Measurements from ENCODE around the gene RHD. TPM values are rescaled to one million over a fixed set of nuclear protein-coding genes. Genes with fewer than 3 reads are reported as not detected.
"Not testable (repeated sequence)": the region's sequence is repeated elsewhere in the genome, so short reads cannot be mapped to it uniquely, and the experiment has no call there.

RHD gene
- total RNA-seq, 1 experiment from 2014 or later: 1.3 TPM

DNA sequence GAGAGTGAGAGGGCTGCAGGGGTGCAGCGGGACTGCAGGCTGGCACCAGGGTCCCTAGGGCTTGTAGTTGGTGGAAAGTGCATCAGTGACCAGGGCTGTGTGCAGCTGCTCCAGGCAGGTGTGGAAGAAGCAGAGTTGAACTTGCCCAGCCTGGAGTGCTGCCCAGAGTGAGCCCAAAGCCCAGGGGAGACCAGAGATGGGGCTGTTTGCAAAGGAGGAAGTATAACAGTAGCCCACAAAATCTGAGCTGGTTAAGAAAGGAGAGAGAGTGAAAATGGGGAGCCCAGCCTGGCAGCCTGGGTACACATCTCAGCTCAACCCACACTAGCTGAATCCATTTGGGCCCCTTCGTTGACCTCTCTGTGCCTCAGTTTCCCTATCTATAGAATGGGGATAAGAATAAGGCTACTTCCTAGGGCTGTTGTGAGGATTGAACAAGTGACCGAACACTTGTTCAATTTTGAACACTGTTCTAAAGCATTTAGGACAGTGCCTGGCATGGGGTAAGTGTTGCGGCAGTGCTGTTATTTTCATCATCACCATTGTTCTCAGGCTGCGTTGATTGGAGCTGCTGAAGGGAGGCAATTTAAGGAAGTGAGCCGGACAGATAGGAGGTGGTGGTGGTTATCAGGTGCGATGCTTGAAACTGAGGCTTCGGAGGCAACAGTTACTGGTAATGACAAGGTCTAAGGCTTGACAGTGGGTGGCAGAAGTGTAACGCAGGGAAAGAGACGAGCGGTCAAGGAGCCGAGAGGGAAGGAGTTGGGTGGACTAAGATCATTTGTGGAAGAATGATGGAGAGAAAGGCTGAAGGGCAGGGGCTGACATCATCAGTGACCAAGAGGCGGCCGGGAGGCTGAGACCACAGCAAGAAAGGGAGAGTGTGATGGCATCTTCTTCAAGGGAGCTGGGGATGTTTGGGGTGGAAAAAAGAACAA lies 22.8 kb downstream of the RHD start:
- H2AFZ ChIP-seq (ENCODE audit: low read length); H2BK20ac ChIP-seq (ENCODE audit: low read depth, low read length, poor library complexity, severe bottlenecking); H3K79me2 ChIP-seq (ENCODE audit: insufficient read depth, low read length); H3K56ac ChIP-seq (ENCODE audit: insufficient read length, low read depth, low read length); H3K4me2 ChIP-seq (ENCODE audit: insufficient read depth, insufficient read length, low read length); H3K4me1 Mint-ChIP-seq; H4K8ac ChIP-seq (replicated peaks; ENCODE audit: insufficient read length, low read depth, low read length); H3K79me1 ChIP-seq (ENCODE audit: insufficient read depth, low read depth, low read length, poor library complexity, severe bottlenecking); DNase-seq; H3K27ac ChIP-seq (ENCODE audit: insufficient read length, low read depth, low read length); H3K4ac ChIP-seq (ENCODE audit: low read depth, low read length); H2AK5ac ChIP-seq (ENCODE audit: insufficient read length, low read length); H3K23me2 ChIP-seq (ENCODE audit: insufficient read length, low read depth, low read length, poor library complexity, severe bottlenecking); H3K9me3 Mint-ChIP-seq; H4K5ac ChIP-seq (ENCODE audit: insufficient read length, low read depth, low read length); H3K27ac Mint-ChIP-seq; H3K36me3 Mint-ChIP-seq (ENCODE audit: insufficient read depth in 1 of 3, low read depth in 3 of 3); H2BK5ac ChIP-seq (ENCODE audit: insufficient read length, low read length); H4K91ac ChIP-seq (ENCODE audit: insufficient read length, low read depth, low read length); H2BK120ac ChIP-seq (ENCODE audit: low read depth, low read length, poor library complexity, severe bottlenecking); H3K27me3 Mint-ChIP-seq (ENCODE audit: low read depth); H3K4me1 ChIP-seq (ENCODE audit: insufficient read depth, low read length); H3K14ac ChIP-seq (ENCODE audit: insufficient read depth, low read length); H3K18ac ChIP-seq (ENCODE audit: insufficient read length, low read depth, low read length); H3K9ac ChIP-seq (ENCODE audit: extremely low read depth, insufficient read length, low read length); H2BK12ac ChIP-seq (ENCODE audit: insufficient read length, low read depth, low read length); H2BK15ac ChIP-seq (ENCODE audit: low read depth, low read length); H3T11ph ChIP-seq (ENCODE audit: low read length); H4K20me1 ChIP-seq (ENCODE audit: control insufficient read depth, insufficient read depth, insufficient read length); H3K27me3 ChIP-seq (ENCODE audit: insufficient read depth, low read length); H3K23ac ChIP-seq (ENCODE audit: insufficient read length, low read depth, low read length); H3K9me3 ChIP-seq (ENCODE audit: control insufficient read depth, low read depth, low read length); H3K4me3 Mint-ChIP-seq: not testable (repeated sequence)
- WGBS (ENCODE audit: extremely low coverage, insufficient read length, low lambda C conversion rate): no CpG with 5 or more reads among the region's 14 CpGs

- not testable (repeated sequence) for H3K9ac ChIP-seq (ENCODE audit: extremely low read depth, insufficient read length, low read length); H2BK5ac ChIP-seq (ENCODE audit: insufficient read length, low read length); H3K23me2 ChIP-seq (ENCODE audit: insufficient read length, low read depth, low read length, poor library complexity, severe bottlenecking); H3K4ac ChIP-seq (ENCODE audit: low read depth, low read length); DNase-seq; H3K79me1 ChIP-seq (ENCODE audit: insufficient read depth, low read depth, low read length, poor library complexity, severe bottlenecking); H2BK12ac ChIP-seq (ENCODE audit: insufficient read length, low read depth, low read length); H4K5ac ChIP-seq (ENCODE audit: insufficient read length, low read depth, low read length); H3K4me3 Mint-ChIP-seq; H4K8ac ChIP-seq (replicated peaks; ENCODE audit: insufficient read length, low read depth, low read length); H3K14ac ChIP-seq (ENCODE audit: insufficient read depth, low read length); H3K56ac ChIP-seq (ENCODE audit: insufficient read length, low read depth, low read length); H2BK20ac ChIP-seq (ENCODE audit: low read depth, low read length, poor library complexity, severe bottlenecking); H3K4me2 ChIP-seq (ENCODE audit: insufficient read depth, insufficient read length, low read length); H3K18ac ChIP-seq (ENCODE audit: insufficient read length, low read depth, low read length); H4K20me1 ChIP-seq (ENCODE audit: control insufficient read depth, insufficient read depth, insufficient read length); H3K9me3 Mint-ChIP-seq; H3K36me3 Mint-ChIP-seq (ENCODE audit: insufficient read depth in 1 of 3, low read depth in 3 of 3); H3K23ac ChIP-seq (ENCODE audit: insufficient read length, low read depth, low read length); H2BK15ac ChIP-seq (ENCODE audit: low read depth, low read length); H3K27ac ChIP-seq (ENCODE audit: insufficient read length, low read depth, low read length); H4K91ac ChIP-seq (ENCODE audit: insufficient read length, low read depth, low read length); H3K27ac Mint-ChIP-seq; H3K27me3 ChIP-seq (ENCODE audit: insufficient read depth, low read length); H3K4me1 ChIP-seq (ENCODE audit: insufficient read depth, low read length); H2AFZ ChIP-seq (ENCODE audit: low read length); H3K27me3 Mint-ChIP-seq (ENCODE audit: low read depth); H2AK5ac ChIP-seq (ENCODE audit: insufficient read length, low read length); H2BK120ac ChIP-seq (ENCODE audit: low read depth, low read length, poor library complexity, severe bottlenecking); H3K4me1 Mint-ChIP-seq; H3K79me2 ChIP-seq (ENCODE audit: insufficient read depth, low read length); H3T11ph ChIP-seq (ENCODE audit: low read length); H3K9me3 ChIP-seq (ENCODE audit: control insufficient read depth, low read depth, low read length)
- WGBS (ENCODE audit: extremely low coverage, insufficient read length, low lambda C conversion rate): no CpG with 5 or more reads among the region's 8 CpGs
These were observed 24.2 kb downstream of the RHD start for GRCh38 chr1:25296501-25296900.
